LNCAP (cell line): ENCODE results near the gene C5orf34.

Experiments
- CTCF ChIP-seq: fragments of 450-650 bp; IDR thresholded peaks from 2 replicates; pipeline ENCODE4 v1.5.1; 2017; ENCODE audit warnings: mild to moderate bottlenecking

C5orf34 gene

GRCh38 chr5:43497311-43498104 lies 17.4 kb downstream of the C5orf34 start:
- no peak for TF ChIP-seq CTCF

DNA sequence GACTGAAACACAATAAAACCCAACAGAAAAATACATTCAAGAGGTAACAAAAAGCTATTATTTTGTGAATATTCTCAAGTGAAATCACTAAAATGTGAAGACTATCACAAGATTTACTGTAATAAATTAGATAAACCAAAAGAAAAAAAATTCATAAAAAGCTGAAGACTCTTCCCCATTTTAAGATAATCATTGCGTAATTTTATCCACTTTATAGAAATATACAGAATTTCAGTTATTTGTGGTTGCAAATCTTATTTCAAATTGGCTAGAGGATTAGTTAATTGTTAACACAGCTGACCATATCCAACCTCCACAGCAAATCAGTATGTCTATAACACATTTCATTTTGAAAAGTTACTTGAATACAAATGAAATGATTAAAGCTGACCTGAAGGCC lies 23.6 kb downstream of the C5orf34 start:
- TF ChIP-seq CTCF = no peak

DNA sequence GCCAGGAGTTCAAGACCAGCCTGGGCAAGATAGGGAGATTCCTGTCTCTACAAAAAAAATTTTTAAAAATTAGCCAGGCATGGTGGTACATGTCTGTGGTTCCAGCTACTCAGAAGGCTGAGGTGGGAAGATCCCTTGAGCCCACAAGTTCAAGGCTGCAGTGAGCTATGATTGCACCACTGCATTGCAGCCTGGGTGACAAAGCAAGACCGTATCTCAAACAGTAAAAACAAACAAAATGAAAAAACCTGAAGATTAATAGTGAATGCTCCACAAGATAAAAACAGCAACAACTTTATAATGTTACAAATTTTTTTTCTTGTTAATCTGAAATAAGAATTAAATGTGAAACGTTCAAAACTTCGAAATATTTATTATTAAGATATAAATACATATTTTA lies 28.6 kb downstream of the C5orf34 start:
- no peak for TF ChIP-seq CTCF

DNA sequence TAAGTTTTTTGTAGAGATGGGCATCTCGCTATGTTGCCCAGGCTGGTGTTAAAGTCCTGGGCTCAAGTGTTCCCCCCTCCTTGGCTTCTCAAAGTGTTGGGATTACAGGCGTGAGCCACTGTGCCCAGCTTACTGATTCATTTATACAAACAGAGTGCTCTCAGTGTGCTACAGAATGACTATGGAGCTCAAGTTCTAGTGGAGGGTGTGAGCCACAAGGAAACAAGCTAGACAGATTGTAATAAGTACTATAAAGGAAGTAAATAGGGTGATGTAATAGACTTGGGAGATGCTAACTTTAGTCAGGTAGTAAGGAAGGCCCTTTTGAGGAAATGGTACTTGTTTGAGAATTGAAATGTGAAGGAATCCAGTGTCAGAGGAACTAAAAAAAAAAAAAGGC lies 29.5 kb downstream of the C5orf34 start:
- TF ChIP-seq CTCF = no peak

- TF ChIP-seq CTCF = peak; percentile 78
These were observed 30.7 kb downstream of the C5orf34 start for GRCh38 chr5:43484106-43484849.

- no peak for TF ChIP-seq CTCF
These were observed 31.4 kb downstream of the C5orf34 start, which contains the start of gene TMEM267 for GRCh38 chr5:43483298-43484105. TSS of gene TMEM267 (minus strand) at chr5:43483865. CDS start at chr5:43453969, 29,896 bp downstream.
